ES-I3 (cell line): ENCODE results near the gene WDR77.

Experiments
- H3K36me3 ChIP-seq: 2 replicates; pipeline ENCODE4 v1.6.1; 2013; ENCODE audit warnings: mild to moderate bottlenecking, low read length, control low read depth, moderate library complexity; ENCODE audit not compliant: insufficient read depth
- H3K4me1 ChIP-seq: 2 replicates; pipeline ENCODE4 v1.6.1; 2013; ENCODE audit warnings: mild to moderate bottlenecking, control low read depth, low read length; ENCODE audit not compliant: insufficient read depth
- H3K9ac ChIP-seq: 2 replicates; pipeline ENCODE4 v1.6.1; 2013; ENCODE audit warnings: low read depth, mild to moderate bottlenecking, low read length, moderate library complexity
- H3K9me3 ChIP-seq: 2 replicates; pipeline ENCODE4 v1.6.1; 2013; ENCODE audit warnings: mild to moderate bottlenecking, low read length, moderate library complexity; ENCODE audit not compliant: control insufficient read depth, insufficient read depth

WDR77 gene

DNA sequence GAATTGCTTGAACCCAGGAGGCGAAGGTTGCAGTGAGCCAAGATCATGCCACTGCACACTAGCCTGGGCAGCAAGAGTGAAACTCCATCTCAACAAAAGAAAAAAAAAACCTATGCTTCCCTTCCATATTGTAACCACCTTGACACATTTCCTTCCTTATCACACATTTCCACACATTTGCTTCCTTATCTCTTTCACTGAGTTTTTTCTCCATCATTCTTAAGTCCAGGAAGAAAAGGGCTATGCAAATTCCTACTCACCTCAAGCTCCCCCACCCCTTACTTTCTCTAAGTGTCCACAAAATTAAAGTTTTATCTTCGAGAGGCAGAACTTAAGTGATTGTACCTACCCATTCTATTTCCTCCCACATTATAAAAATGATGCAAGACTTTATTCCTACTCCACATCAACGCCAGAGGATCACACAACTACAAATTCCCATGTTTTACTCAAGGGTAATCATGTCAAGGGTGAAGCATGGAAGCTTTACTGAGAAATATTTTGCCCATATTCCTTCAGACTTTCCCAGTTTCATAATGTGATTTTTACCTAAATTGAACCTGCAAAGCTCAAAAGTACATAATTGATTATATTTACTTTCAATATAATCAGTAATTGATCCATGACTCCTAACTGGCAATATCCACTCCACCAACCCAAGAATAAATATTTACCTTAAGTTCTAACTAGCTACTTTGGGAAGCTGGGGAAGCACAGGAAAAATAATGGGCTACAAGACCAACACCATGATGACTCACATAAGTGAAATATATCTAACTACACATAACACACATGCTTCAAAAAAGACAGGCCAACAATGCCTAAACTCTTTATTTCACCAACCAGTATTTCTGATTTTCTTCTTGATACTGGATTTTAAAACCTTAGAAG is 9.3 kb downstream of the WDR77 start:
- H3K9me3 ChIP-seq = no peaks in the 10 kb centered on the region
- H3K36me3 ChIP-seq = peaks cover 43% of the 10 kb centered on the region
- no peak overlapping the region for H3K9ac ChIP-seq
- no peaks in the 10 kb centered on the region for H3K4me1 ChIP-seq

DNA sequence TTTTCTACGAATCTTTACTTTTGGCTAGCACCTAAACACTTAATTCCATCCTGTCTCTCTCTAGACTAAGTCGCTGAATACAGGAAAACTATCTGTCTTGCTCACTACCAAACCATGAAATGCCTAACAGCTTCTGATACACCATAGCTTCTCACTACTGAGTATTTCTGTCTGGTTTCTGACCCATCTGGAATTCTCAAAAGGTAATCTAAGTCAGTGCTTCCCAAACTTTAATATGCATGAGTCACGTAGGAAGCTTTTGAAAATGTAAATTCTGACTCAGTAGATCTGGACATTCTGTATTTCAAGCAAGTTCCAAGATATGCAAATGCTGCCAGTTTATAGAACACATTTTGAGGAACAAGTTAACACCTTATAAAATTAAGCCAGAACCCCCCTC is 12.3 kb downstream of the WDR77 start:
- Histone ChIP-seq H3K9me3 (no peaks in the 10 kb centered on the region), H3K36me3 (peaks cover 33% of the 10 kb centered on the region), H3K9ac (no peak overlapping the region), H3K4me1 (no peaks in the 10 kb centered on the region)

DNA sequence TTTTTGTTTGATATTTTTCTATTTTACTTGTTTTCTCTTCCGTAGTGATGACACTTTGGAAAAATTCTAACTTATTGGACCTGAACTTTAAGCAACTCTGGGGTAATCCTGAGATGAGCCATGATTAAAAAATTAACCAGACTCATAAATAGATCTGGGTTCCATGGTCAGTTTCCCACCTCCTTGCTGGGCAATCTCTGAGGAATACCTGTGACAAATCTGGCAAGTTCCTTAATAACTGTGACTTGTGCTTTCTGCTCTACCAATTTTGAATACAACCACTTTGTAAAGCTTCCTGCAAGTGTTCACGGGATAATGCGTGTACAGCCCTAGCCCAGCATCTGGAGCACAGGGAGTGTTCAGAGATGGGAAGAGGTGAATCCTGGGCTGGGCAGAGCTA is 24.8 kb downstream of the WDR77 start:
- H3K9ac ChIP-seq = no peak overlapping the region
- H3K36me3 ChIP-seq = no peaks in the 10 kb centered on the region; the same call in 1 of the 2 replicates
- H3K4me1 ChIP-seq = no peaks in the 10 kb centered on the region
- no peaks in the 10 kb centered on the region for H3K9me3 ChIP-seq

DNA sequence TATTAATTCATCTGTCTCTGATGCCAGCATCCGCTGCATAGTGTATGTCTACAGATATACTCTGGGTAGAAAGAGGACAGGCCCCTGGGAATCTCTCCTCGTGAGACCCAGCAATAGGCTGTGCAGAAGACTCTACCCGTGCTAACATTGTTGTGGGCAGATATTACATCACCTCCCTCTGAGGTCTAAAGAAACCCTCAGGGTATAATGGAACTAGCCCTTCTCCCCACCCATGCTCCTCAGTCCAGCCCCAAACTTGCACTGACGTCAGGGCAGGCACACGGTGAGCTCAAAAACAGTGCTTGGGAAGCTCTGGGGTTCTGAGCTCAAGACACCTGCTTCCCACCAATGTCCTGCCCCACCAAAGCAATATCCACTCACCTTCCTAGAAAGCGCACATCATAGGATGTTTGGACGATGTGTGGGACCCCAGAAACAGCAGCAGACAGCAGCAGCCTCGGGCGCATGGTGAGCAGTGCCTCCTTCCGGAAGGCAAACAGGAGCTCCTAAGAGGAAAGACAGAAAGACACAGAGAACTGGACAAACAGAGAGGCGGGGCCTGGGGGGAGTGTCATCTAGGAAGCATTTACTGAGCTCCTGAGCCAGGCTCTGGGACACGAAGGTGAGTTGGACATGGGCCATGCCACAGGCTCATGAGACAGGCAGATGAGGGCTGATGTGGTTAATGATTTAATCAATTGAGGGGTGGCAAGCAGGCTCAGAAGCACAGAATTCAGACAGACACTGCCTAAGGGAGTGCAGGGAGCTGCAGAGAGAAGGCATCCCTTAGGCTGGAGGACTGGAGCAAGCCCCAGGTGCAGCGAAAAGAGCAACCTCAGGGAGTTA is 26.3 kb downstream of the WDR77 start:
- no peaks in the 10 kb centered on the region for H3K9me3 ChIP-seq
- H3K9ac ChIP-seq = no peak overlapping the region
- no peaks in the 10 kb centered on the region for H3K4me1 ChIP-seq
- H3K36me3 ChIP-seq = no peaks in the 10 kb centered on the region; the same call in none of the 2 replicates

DNA sequence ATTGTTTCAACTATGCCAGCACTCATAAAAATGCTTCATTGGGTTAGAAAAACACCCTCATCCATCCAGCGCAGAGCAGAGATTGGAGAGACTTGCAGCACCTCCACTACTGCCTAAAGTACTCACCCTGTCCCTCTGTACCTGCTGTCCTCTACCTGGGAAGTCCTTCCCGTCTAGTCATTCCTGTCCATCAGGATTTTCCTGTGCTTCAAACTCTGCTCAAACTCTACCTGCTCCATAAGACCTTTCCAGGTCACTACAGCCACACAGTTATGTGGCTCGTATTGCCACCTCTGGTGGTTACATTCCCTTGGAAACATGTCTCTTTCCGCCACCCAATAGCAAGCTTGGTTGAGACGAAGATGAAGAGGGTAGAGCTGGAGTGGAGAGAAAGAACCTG is 28.7 kb downstream of the WDR77 start:
- Histone ChIP-seq H3K4me1 (no peaks in the 10 kb centered on the region), H3K9ac (no peak overlapping the region), H3K9me3 (no peaks in the 10 kb centered on the region), H3K36me3 (no peaks in the 10 kb centered on the region; the same call in none of the 2 replicates)

DNA sequence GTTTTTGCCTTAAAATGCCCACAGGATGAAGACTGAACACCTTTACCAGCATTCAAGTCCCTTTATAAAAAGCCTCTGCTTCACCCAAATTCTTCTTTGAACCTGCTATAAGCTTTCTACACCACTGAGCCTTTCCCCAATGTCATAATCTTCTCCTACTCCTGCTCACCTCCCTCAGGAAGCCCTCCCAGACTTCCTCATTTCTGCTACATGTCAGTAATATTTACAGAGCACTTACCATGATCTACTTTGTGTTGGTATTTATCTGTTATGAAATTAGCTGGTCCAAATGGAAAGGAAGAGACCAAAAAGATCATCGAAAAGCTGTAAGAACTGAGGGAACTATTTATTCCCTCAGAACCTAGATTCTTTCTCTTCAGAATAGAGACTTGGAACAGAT is 30.0 kb downstream of the WDR77 start:
- no peaks in the 10 kb centered on the region for H3K4me1 ChIP-seq
- no peaks in the 10 kb centered on the region for H3K9me3 ChIP-seq
- no peaks in the 10 kb centered on the region; the same call in none of the 2 replicates for H3K36me3 ChIP-seq
- H3K9ac ChIP-seq = no peak overlapping the region

DNA sequence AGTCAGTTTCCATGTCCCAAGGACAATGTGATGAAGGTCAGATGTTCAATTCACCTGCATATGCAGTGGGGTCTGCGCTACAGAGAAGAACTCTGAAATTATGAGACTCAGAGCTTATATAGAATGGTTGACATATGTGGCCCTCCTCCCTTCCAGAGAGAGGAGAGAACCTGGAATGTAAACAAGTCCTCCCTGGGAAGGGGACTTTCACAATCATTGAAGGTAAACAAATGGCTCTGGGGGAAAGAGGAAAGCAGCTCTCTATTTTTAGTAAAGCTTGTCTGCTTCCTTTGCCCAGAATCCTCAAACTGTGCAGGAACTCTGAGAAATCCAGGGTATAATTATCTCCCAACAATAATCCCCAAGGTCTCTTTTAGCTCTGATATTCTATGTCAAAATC is 31.3 kb downstream of the WDR77 start:
- H3K9me3 ChIP-seq = no peaks in the 10 kb centered on the region
- no peaks in the 10 kb centered on the region for H3K4me1 ChIP-seq
- H3K36me3 ChIP-seq = no peaks in the 10 kb centered on the region; the same call in none of the 2 replicates
- no peak overlapping the region for H3K9ac ChIP-seq

DNA sequence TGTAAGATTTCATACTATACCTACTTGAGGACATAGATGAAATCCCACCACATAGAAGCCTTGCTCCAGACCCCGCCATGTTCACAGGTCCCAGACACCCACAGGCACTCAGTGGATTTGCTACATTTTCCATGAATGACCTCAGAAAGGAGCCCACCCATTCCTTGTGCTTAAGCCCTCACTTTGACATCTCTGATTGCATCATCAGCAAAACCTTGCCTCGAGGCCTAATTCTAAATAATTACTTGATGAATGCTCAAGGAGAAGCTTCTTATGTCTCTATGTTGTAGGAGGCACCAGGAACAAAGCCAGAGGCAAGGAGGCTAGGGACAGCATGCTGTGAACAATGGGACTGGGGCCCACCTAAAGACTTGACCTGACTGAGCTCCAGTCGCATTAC is 33.6 kb downstream of the WDR77 start:
- no peaks in the 10 kb centered on the region for H3K9me3 ChIP-seq
- no peaks in the 10 kb centered on the region for H3K4me1 ChIP-seq
- no peak overlapping the region for H3K9ac ChIP-seq
- H3K36me3 ChIP-seq = no peaks in the 10 kb centered on the region; the same call in 1 of the 2 replicates

DNA sequence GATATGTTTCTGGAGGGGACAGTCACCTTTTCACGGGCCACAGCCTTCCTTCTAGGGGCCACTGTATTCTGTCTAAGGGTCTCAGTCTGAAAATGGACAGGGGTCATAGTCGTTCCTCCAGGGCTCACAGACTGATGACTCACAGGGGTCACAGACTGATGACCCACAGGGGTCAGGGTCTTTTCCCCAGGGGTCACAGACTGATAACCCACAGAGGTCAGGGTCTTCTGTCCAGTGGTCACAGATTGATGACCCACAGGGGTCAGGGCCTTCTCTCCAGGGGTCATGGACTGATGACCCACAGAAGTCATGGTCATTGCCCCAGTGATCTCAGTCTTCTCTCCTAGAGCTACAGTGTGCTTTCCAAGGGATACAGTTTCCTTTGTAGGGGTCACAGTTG is 34.3 kb downstream of the WDR77 start:
- no peaks in the 10 kb centered on the region for H3K9me3 ChIP-seq
- H3K36me3 ChIP-seq = no peaks in the 10 kb centered on the region; the same call in 1 of the 2 replicates
- H3K4me1 ChIP-seq = no peaks in the 10 kb centered on the region
- H3K9ac ChIP-seq = no peak overlapping the region

DNA sequence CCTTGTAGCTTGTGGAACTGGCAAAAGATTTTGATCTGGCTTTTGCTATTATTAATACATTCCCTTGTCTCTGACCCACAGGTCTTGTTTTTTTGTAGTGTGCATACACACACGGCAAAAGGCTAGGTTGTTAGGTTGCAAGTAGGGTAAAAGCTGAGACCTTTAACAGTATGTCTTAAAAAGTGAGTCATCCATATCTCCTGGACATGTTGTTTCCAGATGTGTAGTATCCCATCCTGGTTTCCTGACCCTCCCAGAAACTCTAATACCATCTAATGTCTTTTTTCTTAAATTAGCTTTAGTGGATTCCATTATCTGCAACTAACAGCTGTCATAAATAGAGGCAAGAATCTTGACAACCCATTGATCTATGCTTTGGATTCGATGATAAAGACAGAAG is 36.2 kb downstream of the WDR77 start:
- H3K4me1 ChIP-seq = no peaks in the 10 kb centered on the region
- no peak overlapping the region for H3K9ac ChIP-seq
- no peaks in the 10 kb centered on the region for H3K9me3 ChIP-seq
- no peaks in the 10 kb centered on the region; the same call in 1 of the 2 replicates for H3K36me3 ChIP-seq

DNA sequence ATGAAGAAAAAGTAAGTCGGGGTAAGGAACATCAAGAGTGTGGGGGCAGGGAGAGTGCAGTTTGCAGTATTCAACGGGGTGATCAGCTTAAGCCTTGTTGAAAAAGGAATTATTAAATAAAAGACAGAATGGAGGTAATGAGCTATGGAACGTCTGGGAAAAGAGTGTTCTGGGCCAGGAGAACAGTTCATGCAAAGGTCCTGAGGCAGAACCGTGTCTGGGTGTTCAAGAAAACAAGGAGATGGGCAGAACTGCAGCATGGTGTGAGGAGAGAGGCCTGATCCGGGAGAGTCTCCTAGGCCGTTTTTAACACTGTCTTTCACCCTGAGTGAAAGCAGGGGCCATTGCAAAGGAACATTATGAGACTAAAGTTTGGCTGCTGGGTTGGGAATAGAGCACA is 41.8 kb downstream of the WDR77 start:
- Histone ChIP-seq H3K9me3 (no peaks in the 10 kb centered on the region), H3K36me3 (no peaks in the 10 kb centered on the region), H3K4me1 (no peaks in the 10 kb centered on the region), H3K9ac (no peak overlapping the region)

DNA sequence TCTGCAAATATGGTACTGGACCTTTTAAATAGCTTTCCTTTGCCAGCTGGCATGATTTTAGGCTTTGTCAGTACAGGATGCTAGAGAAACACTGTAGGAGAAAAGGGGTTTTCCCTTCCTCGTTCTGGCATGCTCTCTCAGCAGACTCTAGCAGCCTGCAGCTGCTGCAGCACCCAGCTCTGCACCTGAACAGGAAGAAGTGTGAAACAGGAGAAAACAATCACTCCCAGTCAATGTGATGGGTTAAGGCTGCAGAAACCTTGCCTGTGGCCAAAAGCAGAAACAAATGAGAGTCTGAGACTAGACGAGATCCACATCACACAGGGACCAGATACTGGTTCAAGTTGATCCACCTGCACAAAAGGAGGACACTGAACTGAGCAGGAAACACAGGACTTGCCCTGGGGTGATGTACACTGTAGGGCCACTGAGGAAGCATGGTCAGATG is 42.7 kb downstream of the WDR77 start:
- Histone ChIP-seq H3K9ac (no peak overlapping the region), H3K36me3 (no peaks in the 10 kb centered on the region), H3K4me1 (no peaks in the 10 kb centered on the region), H3K9me3 (no peaks in the 10 kb centered on the region)

DNA sequence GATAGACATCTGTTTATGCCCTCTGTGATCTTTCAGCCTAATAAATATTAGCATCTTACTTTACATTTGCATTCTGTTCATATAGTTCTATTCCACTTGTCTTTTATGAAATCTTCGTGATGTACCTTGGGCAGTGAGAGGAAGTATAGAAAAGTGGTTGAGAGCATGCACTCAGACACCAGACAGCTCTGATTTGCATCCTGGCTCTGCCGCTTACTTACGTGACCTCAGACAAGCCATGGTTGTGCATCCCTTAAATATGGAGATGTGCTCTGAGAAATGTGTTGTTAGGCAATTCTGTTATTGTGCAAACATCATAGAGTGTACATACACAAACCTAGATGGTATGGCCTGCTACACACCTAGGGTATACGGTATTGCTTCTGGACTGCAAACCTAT is 44.5 kb downstream of the WDR77 start:
- no peak overlapping the region for H3K9ac ChIP-seq
- no peaks in the 10 kb centered on the region for H3K36me3 ChIP-seq
- no peaks in the 10 kb centered on the region for H3K9me3 ChIP-seq
- H3K4me1 ChIP-seq = no peaks in the 10 kb centered on the region

DNA sequence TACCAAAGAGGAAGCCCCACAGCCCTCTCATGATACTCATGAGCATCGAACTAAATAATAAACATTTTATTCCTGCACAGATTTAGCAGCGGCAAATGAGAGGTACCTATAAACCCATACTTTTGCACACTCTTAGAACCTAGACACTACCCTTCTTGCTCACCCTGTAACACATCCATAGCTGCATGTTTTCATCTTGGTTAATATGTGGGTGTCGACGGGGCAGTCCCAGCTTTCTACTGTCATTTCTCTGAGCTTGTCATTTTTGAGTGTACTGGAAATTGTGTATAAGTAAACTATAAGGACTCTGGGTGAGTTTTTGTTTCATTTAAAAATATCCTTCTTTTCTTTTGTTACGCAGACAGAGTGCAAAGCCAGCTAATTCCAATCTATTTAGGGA is 47.0 kb downstream of the WDR77 start:
- Histone ChIP-seq H3K9ac (no peak overlapping the region), H3K4me1 (no peaks in the 10 kb centered on the region), H3K9me3 (no peaks in the 10 kb centered on the region), H3K36me3 (no peaks in the 10 kb centered on the region)
